ENCODE data around the gene TTC14. TPM values are rescaled to one million over a fixed set of nuclear protein-coding genes. Genes with fewer than 3 reads are reported as not detected.

Gene TTC14
- total RNA-seq, 6 donors from 2014 or later = 34.8 to 174 (median 47.2) TPM

DNA sequence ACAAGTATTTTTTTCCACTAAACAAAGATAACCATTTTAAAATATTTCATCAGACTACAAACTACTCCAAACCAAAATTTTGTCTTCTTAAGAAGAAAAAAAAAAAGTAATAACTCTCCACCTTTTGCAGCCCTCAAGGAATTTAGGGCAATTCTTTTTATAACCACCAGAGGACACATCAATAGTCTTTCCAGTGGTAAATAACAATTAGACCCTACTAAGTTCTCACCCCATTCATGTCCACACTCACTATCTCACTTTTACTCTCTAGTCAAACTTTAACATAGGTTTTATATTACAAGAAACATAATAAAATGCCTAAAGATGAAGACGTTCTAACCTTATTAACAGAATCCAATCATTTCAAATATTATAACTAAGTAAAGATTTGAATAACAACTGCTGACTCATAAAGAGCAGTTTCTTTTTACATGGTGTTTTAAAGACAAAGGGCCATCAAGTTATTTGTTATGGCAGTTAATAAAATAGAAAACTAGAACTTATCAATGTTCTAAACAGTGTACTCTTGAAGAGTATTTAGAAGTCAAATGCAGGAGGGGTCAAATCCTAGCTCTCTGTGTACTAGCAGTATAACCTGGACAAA, 44.3 kb downstream of the TTC14 start:
- H3K9me3 ChIP-seq = no peaks in the 10 kb centered on the region
- H3K4me3 ChIP-seq = no peak overlapping the region
- H3K27ac ChIP-seq = no peak overlapping the region
- H3K4me1 ChIP-seq = no peaks in the 10 kb centered on the region
- WGBS, 2 donors = 38 to 41% methylated on average over 1 of the region's 1 CpG
- no peaks in the 10 kb centered on the region for H3K27me3 ChIP-seq
- TF ChIP-seq POLR2AphosphoS5 (IDR thresholded peaks at IDR 0.05) = no peak
- no peak for TF ChIP-seq POLR2A (IDR thresholded peaks at IDR 0.05)
- TF ChIP-seq, protein P1, sequence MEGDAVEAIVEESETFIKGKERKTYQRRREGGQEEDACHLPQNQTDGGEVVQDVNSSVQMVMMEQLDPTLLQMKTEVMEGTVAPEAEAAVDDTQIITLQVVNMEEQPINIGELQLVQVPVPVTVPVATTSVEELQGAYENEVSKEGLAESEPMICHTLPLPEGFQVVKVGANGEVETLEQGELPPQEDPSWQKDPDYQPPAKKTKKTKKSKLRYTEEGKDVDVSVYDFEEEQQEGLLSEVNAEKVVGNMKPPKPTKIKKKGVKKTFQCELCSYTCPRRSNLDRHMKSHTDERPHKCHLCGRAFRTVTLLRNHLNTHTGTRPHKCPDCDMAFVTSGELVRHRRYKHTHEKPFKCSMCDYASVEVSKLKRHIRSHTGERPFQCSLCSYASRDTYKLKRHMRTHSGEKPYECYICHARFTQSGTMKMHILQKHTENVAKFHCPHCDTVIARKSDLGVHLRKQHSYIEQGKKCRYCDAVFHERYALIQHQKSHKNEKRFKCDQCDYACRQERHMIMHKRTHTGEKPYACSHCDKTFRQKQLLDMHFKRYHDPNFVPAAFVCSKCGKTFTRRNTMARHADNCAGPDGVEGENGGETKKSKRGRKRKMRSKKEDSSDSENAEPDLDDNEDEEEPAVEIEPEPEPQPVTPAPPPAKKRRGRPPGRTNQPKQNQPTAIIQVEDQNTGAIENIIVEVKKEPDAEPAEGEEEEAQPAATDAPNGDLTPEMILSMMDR (IDR thresholded peaks at IDR 0.05) = no peak
- TF ChIP-seq EP300 (IDR thresholded peaks at IDR 0.05) = no peak
- no peak for DNase-seq
- no peaks in the 10 kb centered on the region for H3K36me3 ChIP-seq
- ATAC-seq (ENCODE audit: low FRiP score in 2 of 2) = no peak

DNA sequence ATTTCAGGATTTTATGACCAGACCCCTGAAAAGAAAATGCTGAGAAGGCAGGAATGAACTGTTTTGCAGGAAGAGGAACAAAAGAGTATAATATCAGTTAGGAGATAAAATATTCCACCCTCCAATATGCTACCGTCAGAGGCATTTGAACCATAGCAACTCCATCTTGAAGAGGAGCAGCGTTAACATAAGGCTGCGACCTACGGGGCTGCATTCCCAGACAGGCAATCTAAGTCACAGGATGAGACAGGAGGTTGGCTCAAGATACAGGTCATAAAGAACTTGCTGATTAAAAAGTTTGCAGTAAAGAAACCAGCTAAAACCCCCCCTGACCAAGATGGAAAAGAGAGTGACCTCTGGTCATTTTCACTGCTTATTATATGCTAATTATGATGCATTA, 54.4 kb downstream of the TTC14 start:
- Histone ChIP-seq H3K27ac (no peak overlapping the region), H3K4me3 (no peak overlapping the region), H3K9me3 (no peaks in the 10 kb centered on the region), H3K4me1 (no peaks in the 10 kb centered on the region), H3K27me3 (no peaks in the 10 kb centered on the region), H3K36me3 (no peaks in the 10 kb centered on the region)
- WGBS, 2 donors = 67 to 73% methylated on average over 4 of the region's 4 CpGs
- TF ChIP-seq POLR2A (IDR thresholded peaks at IDR 0.05) = no peak
- no peak for TF ChIP-seq EP300 (IDR thresholded peaks at IDR 0.05)
- DNase-seq = no peak
- ATAC-seq (ENCODE audit: low FRiP score in 2 of 2) = no peak

DNA sequence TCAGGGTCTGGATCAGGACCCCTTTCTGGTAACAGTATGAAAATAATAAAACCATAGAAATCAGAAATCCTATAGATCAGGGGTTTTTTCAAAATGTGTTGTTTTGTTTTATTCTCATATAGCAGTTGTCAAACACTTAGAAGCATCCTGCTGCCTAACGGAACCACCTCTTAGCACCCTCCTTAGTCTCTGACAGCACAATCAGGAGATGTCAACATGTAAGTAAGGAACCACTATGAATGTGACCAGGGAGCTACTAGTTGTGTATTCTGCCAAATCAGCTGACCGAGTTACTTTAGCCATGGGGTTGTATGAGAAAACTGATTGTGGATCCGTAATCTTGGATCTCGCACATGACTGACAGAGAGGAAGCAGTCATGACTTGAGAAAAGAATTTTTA, 55.1 kb downstream of the TTC14 start:
- TF ChIP-seq, protein P1 (IDR thresholded peaks at IDR 0.05) = no peak
- TF ChIP-seq POLR2A (IDR thresholded peaks at IDR 0.05) (no peak), EP300 (IDR thresholded peaks at IDR 0.05) (no peak), POLR2AphosphoS5 (IDR thresholded peaks at IDR 0.05) (no peak)
- WGBS, 2 donors = 83 to 88% methylated on average over 4 of the region's 4 CpGs
- ATAC-seq (ENCODE audit: low FRiP score in 2 of 2) = no peak
- Histone ChIP-seq H3K4me1 (no peaks in the 10 kb centered on the region), H3K27me3 (no peaks in the 10 kb centered on the region), H3K36me3 (no peaks in the 10 kb centered on the region), H3K4me3 (no peak overlapping the region), H3K27ac (no peak overlapping the region), H3K9me3 (no peaks in the 10 kb centered on the region)
- DNase-seq = no peak

Small RNA genes within 50 kb of the gene (small RNA-seq; reads per million reads assigned to genes)
- gene AC068298.1 (0 reads per million in 4 donors), gene RNU6-486P (0 reads per million in 4 donors)

Other genes starting within 250 kb of the TTC14 start
- gene CCDC39, start 77.3 kb downstream of the TTC14 start, total RNA-seq = 10 to 100 TPM in 1 of 6 donors, 1 to 10 TPM in 3, under 1 TPM in 2; 0.34 to 18.2 (median 1.5) TPM